Stomach smooth muscle (tissue), 2 donors: ENCODE data around the gene SLC24A2.

Experiments
- H3K27ac ChIP-seq: one replicate; pipeline ENCODE4 v1.7.0; 2013; ENCODE audit warnings: mild to moderate bottlenecking, low read length, inconsistent platforms
- H3K27me3 ChIP-seq, 2 donors: one replicate each; pipeline ENCODE4 v1.7.0; 2013; ENCODE audit warnings: low read length in 2 of 2; ENCODE audit not compliant: insufficient read depth in 2 of 2, control insufficient read depth in 1 of 2
- H3K36me3 ChIP-seq, 2 donors: one replicate each; pipeline ENCODE4 v1.7.0; 2013; ENCODE audit warnings: low read length in 2 of 2; ENCODE audit not compliant: control insufficient read depth in 2 of 2, insufficient read depth in 2 of 2
- H3K4me1 ChIP-seq: one replicate; pipeline ENCODE4 v1.7.0; 2013; ENCODE audit warnings: low read length; ENCODE audit not compliant: control insufficient read depth, insufficient read depth
- H3K4me3 ChIP-seq, 2 donors: one replicate each; pipeline ENCODE4 v1.7.0; 2013; ENCODE audit warnings: low read length in 2 of 2
- H3K9ac ChIP-seq, 2 donors: one replicate each; pipeline ENCODE4 v1.7.0; 2013; ENCODE audit warnings: low read length in 2 of 2, mild to moderate bottlenecking in 1 of 2
- H3K9me3 ChIP-seq, 2 donors: one replicate each; pipeline ENCODE4 v1.7.0; 2013; ENCODE audit warnings: low read length in 2 of 2; ENCODE audit not compliant: control insufficient read depth in 2 of 2
- donor health status: healthy.
- donor health status: Pancreatic carcinoma.

Gene SLC24A2

GRCh38 chr9:19768798-19769197, 20.0 kb downstream of the SLC24A2 start:
- Histone ChIP-seq H3K9me3 (no peaks in the 10 kb centered on the region), H3K27me3 (no peaks in the 10 kb centered on the region)

GRCh38 chr9:19759066-19759465, 29.8 kb downstream of the SLC24A2 start:
- Histone ChIP-seq H3K27ac (no peak overlapping the region), H3K9ac (no peak overlapping the region), H3K4me1 (no peaks in the 10 kb centered on the region), H3K9me3 (no peaks in the 10 kb centered on the region), H3K27me3 (no peaks in the 10 kb centered on the region), H3K36me3 (no peaks in the 10 kb centered on the region), H3K4me3 (no peak overlapping the region)

More at GRCh38 chr9:19768798-19769197, 20.0 kb downstream of the SLC24A2 start:
- Histone ChIP-seq H3K4me3 (no peak overlapping the region), H3K27ac (no peak overlapping the region), H3K4me1 (no peaks in the 10 kb centered on the region), H3K9ac (no peak overlapping the region), H3K36me3 (no peaks in the 10 kb centered on the region)

- H3K9me3 ChIP-seq = no peaks in the 10 kb centered on the region
- H3K27ac ChIP-seq = no peak overlapping the region
- H3K4me3 ChIP-seq = no peak overlapping the region
- no peaks in the 10 kb centered on the region for H3K4me1 ChIP-seq
- H3K9ac ChIP-seq = no peak overlapping the region
- no peaks in the 10 kb centered on the region for H3K36me3 ChIP-seq
- H3K27me3 ChIP-seq = no peaks in the 10 kb centered on the region
Measured at GRCh38 chr9:19757745-19758144, 31.1 kb downstream of the SLC24A2 start.

- no peaks in the 10 kb centered on the region for H3K36me3 ChIP-seq
- H3K9ac ChIP-seq = no peak overlapping the region
- H3K4me1 ChIP-seq = no peaks in the 10 kb centered on the region
- no peaks in the 10 kb centered on the region for H3K9me3 ChIP-seq
- H3K27ac ChIP-seq = no peak overlapping the region
- no peaks in the 10 kb centered on the region for H3K27me3 ChIP-seq
- no peak overlapping the region for H3K4me3 ChIP-seq
Measured at GRCh38 chr9:19754921-19755320, 33.9 kb downstream of the SLC24A2 start.

- no peak overlapping the region for H3K4me3 ChIP-seq
- no peaks in the 10 kb centered on the region for H3K4me1 ChIP-seq
- H3K9ac ChIP-seq = no peak overlapping the region
- H3K27ac ChIP-seq = no peak overlapping the region
- H3K9me3 ChIP-seq = no peaks in the 10 kb centered on the region
- H3K27me3 ChIP-seq = no peaks in the 10 kb centered on the region
- H3K36me3 ChIP-seq = no peaks in the 10 kb centered on the region
Measured at GRCh38 chr9:19748278-19749126, 40.3 kb downstream of the SLC24A2 start.

- Histone ChIP-seq H3K4me3 (no peak overlapping the region), H3K4me1 (no peaks in the 10 kb centered on the region)
Measured at GRCh38 chr9:19746223-19746622, 42.6 kb downstream of the SLC24A2 start.

GRCh38 chr9:19741178-19741577, 47.7 kb downstream of the SLC24A2 start:
- no peaks in the 10 kb centered on the region for H3K4me1 ChIP-seq
- H3K36me3 ChIP-seq = no peaks in the 10 kb centered on the region
- H3K27me3 ChIP-seq = no peaks in the 10 kb centered on the region
- no peak overlapping the region for H3K9ac ChIP-seq
- no peaks in the 10 kb centered on the region for H3K9me3 ChIP-seq
- no peak overlapping the region for H3K27ac ChIP-seq
- H3K4me3 ChIP-seq = no peak overlapping the region

More at GRCh38 chr9:19746223-19746622, 42.6 kb downstream of the SLC24A2 start:
- H3K27ac ChIP-seq = no peak overlapping the region
- H3K9ac ChIP-seq = no peak overlapping the region
- H3K36me3 ChIP-seq = no peaks in the 10 kb centered on the region
- no peaks in the 10 kb centered on the region for H3K27me3 ChIP-seq
- no peaks in the 10 kb centered on the region for H3K9me3 ChIP-seq
